ENCODE measurements around the gene SUN1.

DNA sequence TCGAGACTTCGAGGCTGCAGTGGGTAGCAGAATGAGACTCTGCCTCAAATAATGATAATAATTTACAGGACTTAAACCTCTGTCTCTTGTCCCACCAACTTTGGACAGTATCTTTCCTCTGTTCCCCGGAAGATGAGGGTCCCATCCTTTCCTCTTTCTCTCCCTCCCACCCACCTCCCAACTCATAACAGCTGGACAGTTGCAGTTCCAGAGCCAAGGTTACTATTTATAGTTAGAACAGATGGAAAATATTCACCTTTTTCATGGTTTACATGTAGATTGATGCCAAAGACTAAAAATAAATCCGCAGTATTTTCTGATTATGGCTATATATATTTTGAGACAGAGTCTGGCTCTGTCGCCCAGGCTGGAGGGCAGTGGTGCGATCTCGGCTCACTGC, 31.6 kb upstream of the SUN1 start:
- TF ChIP-seq, protein P1, sequence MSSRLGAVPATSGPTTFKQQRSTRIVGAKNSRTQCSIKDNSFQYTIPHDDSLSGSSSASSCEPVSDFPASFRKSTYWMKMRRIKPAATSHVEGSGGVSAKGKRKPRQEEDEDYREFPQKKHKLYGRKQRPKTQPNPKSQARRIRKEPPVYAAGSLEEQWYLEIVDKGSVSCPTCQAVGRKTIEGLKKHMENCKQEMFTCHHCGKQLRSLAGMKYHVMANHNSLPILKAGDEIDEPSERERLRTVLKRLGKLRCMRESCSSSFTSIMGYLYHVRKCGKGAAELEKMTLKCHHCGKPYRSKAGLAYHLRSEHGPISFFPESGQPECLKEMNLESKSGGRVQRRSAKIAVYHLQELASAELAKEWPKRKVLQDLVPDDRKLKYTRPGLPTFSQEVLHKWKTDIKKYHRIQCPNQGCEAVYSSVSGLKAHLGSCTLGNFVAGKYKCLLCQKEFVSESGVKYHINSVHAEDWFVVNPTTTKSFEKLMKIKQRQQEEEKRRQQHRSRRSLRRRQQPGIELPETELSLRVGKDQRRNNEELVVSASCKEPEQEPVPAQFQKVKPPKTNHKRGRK (CRISPR knock-in tag; IDR thresholded peaks at IDR 0.05; ENCODE audit: borderline replicate concordance), result no peak
- TF ChIP-seq, protein P2, sequence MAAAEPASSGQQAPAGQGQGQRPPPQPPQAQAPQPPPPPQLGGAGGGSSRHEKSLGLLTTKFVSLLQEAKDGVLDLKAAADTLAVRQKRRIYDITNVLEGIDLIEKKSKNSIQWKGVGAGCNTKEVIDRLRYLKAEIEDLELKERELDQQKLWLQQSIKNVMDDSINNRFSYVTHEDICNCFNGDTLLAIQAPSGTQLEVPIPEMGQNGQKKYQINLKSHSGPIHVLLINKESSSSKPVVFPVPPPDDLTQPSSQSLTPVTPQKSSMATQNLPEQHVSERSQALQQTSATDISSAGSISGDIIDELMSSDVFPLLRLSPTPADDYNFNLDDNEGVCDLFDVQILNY (CRISPR knock-in tag; IDR thresholded peaks at IDR 0.05), result no peak
- TF ChIP-seq TEAD1 (CRISPR knock-in tag; IDR thresholded peaks at IDR 0.05), result no peak
- TF ChIP-seq, protein P3, sequence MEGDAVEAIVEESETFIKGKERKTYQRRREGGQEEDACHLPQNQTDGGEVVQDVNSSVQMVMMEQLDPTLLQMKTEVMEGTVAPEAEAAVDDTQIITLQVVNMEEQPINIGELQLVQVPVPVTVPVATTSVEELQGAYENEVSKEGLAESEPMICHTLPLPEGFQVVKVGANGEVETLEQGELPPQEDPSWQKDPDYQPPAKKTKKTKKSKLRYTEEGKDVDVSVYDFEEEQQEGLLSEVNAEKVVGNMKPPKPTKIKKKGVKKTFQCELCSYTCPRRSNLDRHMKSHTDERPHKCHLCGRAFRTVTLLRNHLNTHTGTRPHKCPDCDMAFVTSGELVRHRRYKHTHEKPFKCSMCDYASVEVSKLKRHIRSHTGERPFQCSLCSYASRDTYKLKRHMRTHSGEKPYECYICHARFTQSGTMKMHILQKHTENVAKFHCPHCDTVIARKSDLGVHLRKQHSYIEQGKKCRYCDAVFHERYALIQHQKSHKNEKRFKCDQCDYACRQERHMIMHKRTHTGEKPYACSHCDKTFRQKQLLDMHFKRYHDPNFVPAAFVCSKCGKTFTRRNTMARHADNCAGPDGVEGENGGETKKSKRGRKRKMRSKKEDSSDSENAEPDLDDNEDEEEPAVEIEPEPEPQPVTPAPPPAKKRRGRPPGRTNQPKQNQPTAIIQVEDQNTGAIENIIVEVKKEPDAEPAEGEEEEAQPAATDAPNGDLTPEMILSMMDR (IDR thresholded peaks at IDR 0.05), result no peak
- no peak for TF ChIP-seq ZNF671 (CRISPR knock-in tag; IDR thresholded peaks at IDR 0.05)
- no peak for TF ChIP-seq NR2C2 (CRISPR knock-in tag; IDR thresholded peaks at IDR 0.05)
- no peak for TF ChIP-seq CREB1 (CRISPR knock-in tag; IDR thresholded peaks at IDR 0.05)
- no peak for TF ChIP-seq IRF2 (CRISPR knock-in tag; IDR thresholded peaks at IDR 0.05; ENCODE audit: borderline replicate concordance, low read depth)
- TF ChIP-seq, protein P4, sequence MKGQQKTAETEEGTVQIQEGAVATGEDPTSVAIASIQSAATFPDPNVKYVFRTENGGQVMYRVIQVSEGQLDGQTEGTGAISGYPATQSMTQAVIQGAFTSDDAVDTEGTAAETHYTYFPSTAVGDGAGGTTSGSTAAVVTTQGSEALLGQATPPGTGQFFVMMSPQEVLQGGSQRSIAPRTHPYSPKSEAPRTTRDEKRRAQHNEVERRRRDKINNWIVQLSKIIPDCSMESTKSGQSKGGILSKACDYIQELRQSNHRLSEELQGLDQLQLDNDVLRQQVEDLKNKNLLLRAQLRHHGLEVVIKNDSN (CRISPR knock-in tag; IDR thresholded peaks at IDR 0.05), result no peak
- TF ChIP-seq FOXK1 (CRISPR knock-in tag; IDR thresholded peaks at IDR 0.05), result no peak
- no peak for TF ChIP-seq ETV6 (CRISPR knock-in tag; IDR thresholded peaks at IDR 0.05)
- TF ChIP-seq FOXJ3 (CRISPR knock-in tag; IDR thresholded peaks at IDR 0.05; ENCODE audit: borderline replicate concordance), result no peak
- TF ChIP-seq ZNF416 (CRISPR knock-in tag; IDR thresholded peaks at IDR 0.05), result no peak
- no peak for TF ChIP-seq CREM (CRISPR knock-in tag; IDR thresholded peaks at IDR 0.05)
